Glomerular visceral epithelial cell (primary cell): ENCODE results near the gene TSC22D4.
A peak's percentile ranks its signal among the peaks of the same experiment; 100 is the strongest.
"Not testable (repeated sequence)": the region's sequence is repeated elsewhere in the genome, so short reads cannot be mapped to it uniquely, and the experiment has no call there.

Experiments used
- DNase-seq: peaks from one replicate; pipeline ENCODE4 v3.0.0-alpha.2; 2016; ENCODE audit errors: extremely low spot score

The TSC22D4 gene

DNA sequence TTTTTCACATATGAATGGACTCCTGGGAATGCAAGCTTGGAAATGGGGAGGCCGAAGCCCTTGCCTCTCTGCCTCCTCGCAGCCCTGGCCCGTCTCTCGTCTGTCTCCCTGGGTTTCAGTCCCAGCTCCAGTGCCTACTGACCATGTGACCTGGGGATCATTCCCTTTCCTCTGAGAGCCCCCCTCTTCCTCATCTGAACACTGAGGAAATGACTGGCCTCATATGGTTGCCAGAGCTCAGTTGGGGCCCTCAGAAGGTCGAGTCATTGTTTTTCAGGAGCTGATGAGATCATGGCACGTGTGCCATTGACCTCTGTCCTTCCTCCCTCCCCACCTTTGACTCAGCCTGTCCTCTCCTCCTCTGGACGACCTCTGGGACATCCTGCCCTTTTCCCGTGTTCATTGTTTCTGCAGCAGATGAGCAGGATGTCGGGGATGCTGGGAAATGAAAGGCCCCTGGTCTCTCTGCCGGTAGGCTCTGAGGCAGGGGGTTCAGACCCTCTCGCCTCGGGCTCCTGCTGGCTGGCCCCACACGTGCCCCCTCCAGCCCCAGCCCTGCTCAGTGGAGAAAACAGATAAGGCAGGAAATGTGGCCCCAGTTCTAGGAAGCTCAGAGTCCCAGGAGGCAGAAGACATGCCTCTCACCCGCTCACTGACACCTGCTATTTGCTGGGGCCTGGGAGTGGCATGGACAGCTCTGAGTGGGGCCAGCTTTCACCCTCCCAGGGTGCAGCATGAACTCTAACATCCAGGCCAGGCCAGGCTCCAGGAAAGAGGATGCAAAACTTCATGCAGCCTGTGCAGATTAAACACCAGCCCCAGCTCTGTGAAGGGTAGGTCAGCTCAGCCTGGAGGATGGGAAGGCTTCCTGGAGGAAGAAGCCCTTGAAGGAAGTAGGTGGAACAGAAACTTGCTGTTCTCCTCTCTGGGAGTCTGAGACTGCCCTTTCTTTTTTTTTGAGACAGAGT is 34.4 kb downstream of the TSC22D4 start:
- peak; percentile 35 for DNase-seq

DNA sequence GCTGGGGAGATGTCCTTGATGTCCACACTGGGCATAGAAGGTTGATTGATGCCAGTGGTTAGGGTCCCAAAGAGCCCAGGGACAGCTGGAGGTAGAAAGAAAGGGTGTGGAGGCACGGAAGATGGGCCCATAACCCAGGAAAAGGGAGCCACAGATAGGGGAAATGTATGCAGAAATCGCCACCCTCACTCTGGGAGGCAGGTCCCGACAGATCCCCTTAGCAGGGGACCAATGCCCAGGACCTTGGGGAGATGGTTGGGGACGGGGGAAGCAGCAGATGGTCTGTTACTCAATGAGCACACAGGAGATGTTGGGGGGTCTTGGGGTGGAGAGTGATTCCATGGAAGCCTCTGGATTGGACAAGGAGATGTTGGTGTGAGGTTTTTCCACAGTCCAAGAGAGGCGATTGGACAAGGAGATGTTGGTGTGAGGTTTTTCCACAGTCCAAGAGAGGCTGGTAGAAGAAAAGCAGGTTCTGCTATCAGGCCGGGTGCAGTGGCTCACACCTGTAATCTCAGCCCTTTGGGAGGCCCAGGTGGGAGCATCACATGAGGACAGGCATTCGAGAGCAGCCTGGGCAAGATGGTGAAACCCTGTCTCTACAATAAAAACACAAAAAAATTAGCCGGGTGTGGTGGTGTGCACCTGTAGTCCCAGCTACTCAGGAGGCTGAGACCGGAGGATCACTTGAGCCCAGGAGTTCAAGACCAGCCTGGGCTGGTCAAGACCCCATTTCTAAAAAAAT is 35.7 kb downstream of the TSC22D4 start:
- DNase-seq = no peak

GRCh38 chr7:100441641-100442535 is 37.1 kb downstream of the TSC22D4 start:
- no peak for DNase-seq

GRCh38 chr7:100439244-100439643 is 39.8 kb downstream of the TSC22D4 start:
- not testable (repeated sequence) for DNase-seq

DNA sequence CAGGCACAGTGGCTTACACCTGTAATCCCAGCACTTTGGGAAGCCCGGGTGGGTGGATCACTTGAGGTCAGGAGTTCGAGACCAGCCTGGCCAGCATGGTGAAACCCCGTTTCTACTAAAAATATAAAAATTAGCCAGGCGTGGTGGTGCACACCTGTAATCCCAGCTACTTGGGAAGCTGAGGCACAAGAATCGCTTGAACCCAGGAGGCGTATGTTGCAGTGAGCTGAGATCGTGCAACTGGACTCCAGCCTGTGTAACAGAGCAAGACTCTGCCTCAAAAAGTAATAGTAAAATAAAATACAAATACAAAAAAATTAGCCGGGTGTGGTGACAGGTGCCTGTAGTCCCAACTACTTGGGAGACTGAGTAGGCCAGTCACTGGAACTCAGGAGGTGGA is 40.3 kb downstream of the TSC22D4 start:
- DNase-seq = not testable (repeated sequence)

DNA sequence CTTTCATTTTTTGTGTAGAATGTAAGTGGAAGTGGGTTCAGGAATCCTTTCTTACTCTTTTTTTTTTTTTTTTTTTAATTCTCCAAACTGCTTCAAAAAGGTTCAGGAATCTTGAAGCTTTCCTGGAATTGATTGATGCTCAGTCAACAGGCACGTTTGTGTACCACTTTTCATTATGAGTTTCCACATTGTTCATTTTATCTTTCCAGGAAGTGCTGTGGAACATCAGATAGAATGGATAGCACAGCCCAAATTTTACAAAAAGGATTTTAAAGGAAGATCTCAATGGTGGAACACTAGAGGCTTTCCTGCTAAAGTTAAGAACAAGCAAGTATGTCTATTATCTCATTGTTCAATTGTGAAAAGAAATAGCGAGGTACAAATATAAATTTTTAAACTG is 40.8 kb downstream of the TSC22D4 start:
- DNase-seq = no peak

DNA sequence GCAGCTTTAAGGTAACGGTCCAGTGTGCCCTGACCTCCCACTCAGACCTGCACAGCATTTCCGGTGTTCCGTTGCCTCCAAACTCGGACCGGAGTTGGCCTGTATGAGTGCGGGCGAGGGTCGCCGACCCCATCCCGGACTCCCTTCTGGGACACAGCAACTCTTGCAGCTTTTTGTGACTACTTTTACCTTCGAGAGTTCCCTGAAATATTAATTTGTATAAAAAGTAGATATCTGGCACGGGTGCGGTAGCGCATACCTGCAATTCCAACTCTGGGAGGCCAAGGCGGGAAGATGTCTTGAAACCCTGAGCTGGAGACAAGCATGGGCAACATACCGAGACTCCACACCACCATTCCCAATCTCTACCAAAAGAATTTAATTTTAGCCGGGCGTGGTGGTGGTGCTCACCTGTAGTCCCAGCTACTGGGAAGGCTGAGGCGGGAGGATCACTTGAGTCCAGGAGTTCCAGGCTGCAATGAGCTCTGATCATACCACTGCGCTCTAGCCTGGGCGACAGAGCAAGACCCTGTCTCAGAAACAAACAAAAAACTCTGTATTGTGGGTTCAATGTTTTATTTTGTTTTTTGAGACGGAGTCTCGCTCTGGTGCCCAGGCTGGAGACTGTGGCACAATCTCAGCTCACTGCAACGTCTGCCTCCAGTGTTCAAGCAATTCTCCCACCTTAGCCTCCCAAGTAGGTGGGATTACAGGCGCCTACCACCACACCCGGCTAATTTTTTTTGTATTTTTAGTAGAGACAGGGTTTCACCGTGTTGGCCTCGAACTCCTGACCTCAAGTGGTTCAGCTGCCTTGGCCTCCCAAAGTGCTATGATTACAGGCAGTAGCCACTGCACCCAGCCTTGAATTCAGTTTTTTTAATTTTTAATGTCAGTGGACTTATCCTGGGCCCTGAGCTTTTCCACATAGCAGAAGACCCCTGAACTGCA is 41.6 kb downstream of the TSC22D4 start:
- DNase-seq = no peak

GRCh38 chr7:100435401-100436304 is 43.4 kb downstream of the TSC22D4 start:
- DNase-seq = peak; percentile 35

DNA sequence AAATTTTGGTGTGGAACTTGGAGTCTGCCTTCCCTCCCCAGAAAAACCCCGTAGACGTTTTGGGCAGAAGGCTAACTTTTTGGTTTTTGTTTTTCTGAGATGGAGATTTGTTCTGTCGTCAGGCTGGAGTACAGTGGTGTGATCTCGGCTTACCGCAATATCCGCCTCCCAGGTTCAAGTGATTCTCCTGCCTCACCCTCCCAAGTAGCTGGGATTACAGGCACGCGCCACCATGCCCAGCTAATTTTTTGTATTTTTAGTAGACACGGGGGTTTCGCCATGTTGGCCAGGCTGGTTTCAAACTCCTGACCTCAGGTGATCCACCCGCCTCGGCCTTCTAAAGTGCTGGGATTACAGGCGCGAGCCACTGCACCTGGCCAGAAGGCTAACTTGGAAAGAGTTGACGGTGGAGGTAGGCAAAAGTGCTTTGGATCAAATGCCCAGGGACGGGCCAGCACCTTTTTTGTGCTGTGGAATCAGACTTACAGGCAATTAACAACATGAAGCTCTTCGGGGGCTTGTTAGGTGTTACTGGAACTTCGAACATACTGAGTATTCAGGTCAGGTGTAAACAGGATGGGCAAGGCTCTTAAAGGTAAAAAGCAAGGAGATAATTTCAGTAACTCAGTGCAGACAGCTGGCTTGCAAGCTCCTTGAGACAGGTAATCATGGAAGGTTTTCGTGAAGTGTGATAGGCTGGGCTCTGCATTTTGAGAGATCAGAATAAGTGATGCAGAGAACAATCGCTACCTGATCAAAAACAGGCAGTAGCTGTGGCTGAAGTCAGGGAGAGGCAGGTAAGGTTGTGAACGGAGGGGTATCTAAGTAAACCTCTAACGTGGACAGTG is 44.5 kb downstream of the TSC22D4 start:
- no peak for DNase-seq

GRCh38 chr7:100433592-100434296 is 45.3 kb downstream of the TSC22D4 start:
- DNase-seq = no peak

DNA sequence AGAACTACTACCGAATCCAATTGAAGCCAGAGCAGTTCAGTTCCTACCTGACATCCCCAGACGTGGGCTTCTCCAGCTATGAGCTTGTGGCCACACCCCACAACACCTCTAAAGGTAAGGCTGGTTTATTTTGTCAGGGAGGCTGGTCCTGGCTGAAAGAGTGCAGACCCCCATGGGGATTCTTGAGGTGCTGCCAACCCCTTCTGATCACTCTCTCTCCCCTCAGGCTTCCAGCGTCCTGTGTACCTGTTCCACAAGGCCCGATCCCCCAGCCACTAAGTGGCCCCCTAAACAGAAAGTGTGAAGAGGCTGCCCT is 45.8 kb downstream of the TSC22D4 start:
- DNase-seq = no peak

DNA sequence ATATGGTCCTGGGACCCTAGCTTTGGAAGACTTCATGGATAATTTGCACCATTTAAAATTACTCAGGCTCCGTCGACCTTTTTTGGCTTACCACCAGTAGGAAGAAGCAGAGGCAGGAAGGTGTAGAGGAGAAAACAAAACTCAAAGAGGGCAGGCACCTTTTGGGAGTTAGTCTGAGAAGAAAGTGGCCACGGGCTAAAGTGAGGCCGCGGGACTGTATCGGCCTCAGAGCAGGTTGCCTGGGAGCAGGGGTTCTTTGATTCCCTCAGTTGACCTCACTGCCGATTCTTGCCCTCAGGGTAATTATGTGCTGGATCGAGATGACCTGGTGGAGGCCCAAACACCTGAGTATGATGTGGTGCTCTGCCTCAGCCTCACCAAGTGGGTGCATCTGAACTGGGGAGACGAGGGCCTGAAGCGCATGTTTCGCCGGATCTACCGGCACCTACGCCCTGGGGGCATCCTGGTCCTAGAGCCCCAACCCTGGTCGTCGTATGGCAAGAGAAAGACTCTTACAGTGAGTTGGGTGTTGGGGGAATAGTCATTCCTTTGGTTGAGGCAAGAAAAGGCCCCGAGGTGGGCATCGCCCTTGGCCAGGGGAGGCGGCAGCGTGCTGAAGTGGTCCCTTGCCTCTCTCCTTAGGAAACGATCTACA is 46.3 kb downstream of the TSC22D4 start:
- no peak for DNase-seq

- DNase-seq = no peak
These were observed 47.0 kb downstream of the TSC22D4 start for GRCh38 chr7:100432053-100432452.

GRCh38 chr7:100431286-100431735 is 47.7 kb downstream of the TSC22D4 start:
- no peak for DNase-seq

- DNase-seq = no peak
These were observed 48.3 kb downstream of the TSC22D4 start for GRCh38 chr7:100430493-100431285.

GRCh38 chr7:100429637-100430492 is 49.1 kb downstream of the TSC22D4 start, which contains the start of gene MEPCE:
MEPCE (plus strand) TSS chr7:100429831; CDS start chr7:100430019, 188 bp downstream.
- peak; percentile 94 for DNase-seq
